Stimulated activated CD4-positive, alpha-beta T cell treated with anti-CD3 and anti-CD28 coated beads, Interleukin-15, amount 100 ng/mL, for 48 hours (primary cell): Measurements from ENCODE around the gene TMTC2.
"Not testable (repeated sequence)": the region's sequence is repeated elsewhere in the genome, so short reads cannot be mapped to it uniquely, and the experiment has no call there.

Experiments
- DNase-seq, 2 donors: peaks; one replicate each; pipeline ENCODE4 v3.0.0-alpha.2; 2020; ENCODE audit warnings: low read depth in 2 of 2

The TMTC2 gene

DNA sequence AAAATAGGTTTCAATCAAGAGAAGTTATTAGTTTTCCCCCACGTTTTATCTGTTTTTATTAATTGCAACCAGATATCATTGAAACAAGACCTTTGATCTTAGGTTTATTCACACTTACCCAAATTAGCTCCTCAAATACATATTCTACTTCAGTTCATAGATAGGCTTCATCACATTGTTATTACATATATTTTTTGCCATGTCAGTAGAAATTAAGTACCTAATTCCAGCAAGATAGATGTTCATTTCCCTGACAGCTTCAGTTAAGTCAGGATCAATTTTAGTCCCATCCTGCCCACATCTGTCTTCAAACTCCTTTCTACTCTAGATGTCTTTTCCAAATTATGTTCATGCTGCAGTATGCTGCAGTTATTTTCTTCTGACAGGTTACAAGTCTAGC, 388.8 kb downstream of the TMTC2 start:
- DNase-seq, result no peak

DNA sequence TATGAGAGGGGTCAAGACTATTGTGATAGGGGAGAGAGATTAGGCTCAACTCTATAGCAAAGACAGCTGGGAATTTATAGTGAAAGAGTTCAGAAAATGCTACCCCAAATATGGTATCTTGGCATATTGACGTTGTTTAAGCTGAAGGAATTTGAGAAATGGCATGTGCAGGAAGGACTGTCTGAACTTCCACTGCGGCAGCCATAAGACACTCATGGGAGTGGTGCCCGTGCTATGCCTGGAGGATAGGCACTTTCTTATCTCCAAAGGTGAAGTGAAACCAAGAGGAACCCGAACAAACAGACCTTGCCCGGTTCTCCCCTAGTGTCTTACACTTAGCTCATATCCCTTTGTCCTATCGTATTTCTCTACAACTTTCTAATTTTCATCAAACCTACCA, 390.3 kb downstream of the TMTC2 start:
- no peak for DNase-seq

DNA sequence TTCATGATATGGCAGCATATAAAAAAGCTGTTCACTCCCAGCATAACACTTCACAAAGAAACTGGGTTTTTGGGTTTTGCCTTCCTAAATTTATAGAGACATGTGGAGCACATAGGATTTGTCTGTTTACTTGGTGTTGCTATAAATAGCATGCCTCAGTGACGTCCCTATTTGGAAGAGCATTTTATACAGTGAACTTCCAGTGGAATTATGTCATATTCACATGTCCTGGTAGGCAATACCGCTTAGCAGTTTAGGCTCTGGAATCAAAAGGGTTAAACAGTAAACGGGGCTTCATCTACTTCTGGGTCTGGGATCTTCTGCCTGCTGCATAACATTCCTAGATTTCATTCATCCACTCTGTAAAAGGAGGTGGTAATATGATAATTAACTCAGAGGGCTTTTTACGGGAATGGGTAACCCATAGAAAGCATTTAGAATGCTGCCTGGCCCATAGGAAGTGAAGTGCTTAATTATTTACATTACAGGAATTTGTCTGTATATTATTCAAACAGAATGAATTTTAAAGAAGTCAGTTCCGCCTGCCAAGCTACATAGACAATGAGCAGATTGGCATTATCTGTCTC, 396.1 kb downstream of the TMTC2 start:
- no peak for DNase-seq

DNA sequence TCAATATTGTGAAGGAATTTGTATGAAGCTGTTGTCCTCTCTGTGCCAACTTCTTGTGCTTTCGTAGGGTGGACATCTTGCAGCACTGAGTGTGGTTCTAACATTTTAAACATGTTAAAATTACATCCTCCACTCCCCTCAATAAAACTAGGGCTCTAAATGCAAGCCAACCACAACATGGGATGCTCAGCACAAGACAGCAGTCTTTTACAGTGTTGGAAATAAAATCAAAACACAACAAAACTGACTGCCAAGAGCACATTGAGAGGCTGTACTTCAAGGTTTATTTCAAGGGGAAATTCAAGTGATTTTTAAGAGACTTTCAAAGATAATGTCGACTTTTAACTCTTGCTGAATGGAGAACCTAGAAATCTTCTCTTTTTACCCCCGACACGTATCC, 396.9 kb downstream of the TMTC2 start:
- DNase-seq, result no peak

DNA sequence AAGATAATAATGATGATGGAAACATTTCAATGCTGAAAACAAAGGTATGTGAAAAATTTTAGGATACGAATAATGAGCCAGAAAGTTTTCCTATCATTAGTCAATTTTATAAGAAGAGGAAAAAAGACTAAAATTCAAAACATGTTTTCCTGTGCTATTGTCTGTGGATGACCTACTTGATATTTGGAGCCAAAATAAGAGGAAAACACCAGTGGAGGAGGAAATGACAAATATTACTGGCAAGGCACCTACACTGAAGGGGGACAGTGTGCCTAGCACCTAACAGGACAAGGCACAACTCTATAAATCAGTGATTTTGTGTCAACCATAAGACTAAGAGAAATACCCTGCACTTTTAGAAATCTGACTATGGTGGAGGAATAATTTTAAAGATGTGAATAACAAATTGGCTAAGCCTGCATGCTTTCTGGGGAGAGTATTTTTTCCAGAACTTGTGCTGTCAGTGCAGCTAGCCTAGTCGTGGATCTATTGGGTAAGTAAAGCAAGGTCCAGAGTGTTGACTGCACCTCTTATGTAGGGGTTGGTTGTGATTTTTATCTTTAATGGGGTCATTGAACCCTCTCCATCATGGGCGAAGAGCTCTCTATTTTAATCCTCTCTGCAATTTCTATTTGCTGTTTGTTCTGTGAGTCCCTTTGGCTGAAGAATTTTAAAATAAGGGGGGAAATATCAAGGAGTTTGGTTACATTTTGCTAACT, 398.0 kb downstream of the TMTC2 start:
- no peak for DNase-seq

DNA sequence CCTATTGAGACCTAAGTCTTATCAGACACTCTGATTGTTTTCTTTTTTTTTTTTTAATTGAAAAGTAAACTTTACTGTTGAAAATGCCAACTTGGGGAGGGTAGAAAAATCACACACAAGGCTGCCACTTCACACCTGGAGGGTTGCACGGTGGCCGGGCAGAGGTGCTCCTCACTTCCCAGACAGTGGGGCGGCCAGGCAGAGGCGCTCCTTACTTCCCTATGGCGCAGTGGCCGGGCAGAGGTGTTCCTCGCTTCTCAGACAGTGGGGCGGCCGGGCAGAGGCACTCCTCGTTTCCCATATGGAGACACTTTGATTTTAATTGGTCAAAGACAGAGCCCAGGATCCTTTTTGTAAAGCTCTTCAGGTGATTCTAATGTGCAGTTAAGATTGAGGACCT, 399.3 kb downstream of the TMTC2 start:
- DNase-seq, result no peak

DNA sequence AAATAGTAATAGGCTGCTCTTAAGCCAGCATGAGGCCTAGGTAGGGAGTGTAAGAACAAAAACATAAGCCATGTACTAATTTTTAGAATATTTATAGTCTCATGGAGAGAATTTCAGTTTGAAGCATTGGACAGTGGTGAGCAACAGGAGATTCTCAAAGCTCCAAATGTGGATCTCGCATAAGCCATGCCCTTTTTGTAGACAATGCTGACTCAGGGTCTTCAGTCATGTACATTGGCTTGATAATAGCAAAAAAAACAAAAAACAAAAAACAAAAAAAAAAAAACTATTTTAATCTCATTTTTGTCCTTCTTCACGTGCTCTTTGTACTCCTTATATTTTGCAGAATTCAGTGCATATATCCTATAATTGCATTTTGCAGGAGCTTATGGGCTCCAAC, 402.9 kb downstream of the TMTC2 start:
- no peak for DNase-seq

DNA sequence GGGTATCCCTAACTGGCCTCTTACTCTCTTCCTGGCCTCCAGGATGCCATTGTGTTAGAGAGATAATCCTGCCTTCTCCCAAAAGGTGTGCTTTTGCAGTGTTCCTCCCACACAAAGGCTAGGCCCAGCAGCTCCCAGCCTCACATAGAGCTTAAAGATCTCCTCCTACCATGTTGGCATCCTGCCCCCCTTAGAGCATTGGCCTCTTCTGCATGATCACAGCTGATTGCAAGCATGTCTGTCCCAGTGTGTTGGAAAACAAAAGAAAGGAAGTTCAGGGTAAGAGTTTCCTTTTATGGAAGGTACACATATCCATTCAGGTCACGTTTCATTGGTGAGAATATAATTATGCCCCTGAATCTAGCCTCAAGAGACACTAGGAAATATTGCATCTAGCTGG, 405.4 kb downstream of the TMTC2 start:
- no peak for DNase-seq

DNA sequence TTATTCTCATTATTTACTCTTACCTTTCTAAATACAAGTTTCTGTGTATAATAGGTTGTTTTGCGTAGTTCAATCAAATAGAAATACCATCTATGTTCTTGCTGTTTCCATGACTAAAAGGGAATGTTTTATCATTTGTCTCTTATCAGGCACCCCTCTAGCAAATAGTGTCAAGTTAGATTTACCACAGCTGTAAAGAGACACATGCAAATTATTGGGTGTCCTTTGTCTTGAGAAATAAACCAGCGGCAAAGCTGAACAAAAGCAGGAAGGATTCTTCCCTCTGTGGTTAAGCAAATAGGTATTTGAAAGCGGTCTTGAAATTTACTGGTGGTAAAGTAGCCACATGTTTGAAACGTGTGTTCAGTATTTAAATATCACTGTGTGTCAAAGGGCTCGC, 405.9 kb downstream of the TMTC2 start:
- no peak for DNase-seq

DNA sequence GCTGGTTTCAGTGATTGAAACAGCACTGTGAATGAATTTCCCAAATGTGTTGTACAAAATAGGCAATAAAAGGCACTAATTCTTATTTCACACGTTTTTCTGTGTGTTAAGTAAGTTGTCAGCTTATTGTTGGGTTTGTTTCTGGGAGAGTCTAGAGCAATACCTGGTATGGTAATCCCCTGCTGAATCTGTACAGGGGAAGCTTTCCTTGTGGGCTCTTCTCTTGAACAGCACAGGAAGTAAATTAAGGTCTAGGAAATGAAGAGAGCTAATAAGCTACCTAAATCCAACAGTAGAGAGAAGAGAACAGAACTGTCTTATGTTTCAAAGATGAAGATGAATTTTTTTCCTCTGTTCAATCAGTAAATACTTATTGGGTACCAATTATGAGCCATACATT, 406.7 kb downstream of the TMTC2 start:
- DNase-seq, result no peak

DNA sequence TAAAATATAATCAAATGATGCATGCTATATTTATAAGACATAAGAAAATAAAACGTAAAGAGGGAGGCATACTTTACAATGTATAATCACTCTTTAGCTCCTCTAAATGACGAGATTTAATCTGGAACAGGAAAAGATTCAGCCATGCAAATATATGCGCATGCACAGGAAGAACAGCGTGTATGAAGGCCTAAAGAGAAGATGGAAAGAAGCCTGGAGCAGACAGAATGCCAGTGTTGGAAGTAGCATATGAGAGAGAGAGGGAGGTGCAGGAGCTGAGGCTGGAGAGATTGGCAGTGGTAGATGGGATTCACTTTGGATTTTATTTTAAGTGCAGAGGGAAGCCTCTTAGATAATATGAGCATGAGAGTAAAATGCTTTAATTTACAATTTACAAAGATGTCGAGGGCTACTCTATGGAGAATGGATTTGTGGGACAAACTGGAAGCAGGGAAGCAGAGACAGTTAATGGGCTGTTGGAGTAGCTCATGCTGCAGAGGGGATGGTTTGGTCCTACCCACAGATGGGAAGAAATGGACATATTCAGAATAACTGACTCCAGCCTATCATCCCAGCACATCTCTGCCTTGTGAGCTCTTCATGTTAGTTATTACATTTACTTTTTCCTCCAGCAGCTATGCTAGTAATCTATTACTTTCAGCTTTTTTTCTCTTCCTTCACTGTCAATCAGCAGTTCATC, 411.1 kb downstream of the TMTC2 start:
- no peak for DNase-seq

DNA sequence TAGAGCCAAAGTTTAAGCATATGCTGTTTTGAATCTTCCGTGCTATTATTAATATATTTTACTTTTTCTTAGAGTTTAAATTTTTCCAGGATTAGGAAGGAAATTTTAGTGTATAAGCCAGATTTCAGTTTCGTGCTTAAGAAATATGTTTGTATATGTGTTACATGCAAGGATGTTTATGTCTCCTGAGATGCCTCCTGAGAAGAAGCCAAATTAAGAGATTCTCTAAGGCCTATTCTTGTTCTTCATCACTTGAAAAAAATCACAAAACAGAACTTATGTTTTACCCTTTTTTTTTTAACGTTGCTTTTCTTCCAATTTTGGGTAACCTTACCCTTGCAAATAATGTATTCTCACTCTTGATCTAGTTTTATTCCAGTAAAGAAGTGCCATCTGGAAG, 412.7 kb downstream of the TMTC2 start:
- no peak for DNase-seq

DNA sequence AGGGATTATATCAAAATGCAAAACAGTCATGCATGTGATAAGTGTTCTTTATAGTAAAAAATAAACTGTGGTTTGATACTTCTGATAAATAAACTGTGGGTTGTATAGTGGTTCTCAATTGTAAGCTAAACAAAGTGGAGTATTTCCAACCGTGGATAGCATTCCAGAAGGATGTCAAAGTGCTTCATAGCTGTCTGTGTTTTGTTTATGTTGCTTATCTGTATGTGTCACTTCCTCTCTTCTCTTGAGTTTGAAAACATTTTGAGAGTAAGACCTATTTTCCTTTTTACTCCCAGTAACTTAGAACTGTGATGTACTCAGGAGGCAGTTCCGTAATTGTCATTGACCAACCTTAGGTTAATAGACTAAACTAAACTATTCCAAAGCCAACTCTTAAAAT, 415.8 kb downstream of the TMTC2 start:
- no peak for DNase-seq

DNA sequence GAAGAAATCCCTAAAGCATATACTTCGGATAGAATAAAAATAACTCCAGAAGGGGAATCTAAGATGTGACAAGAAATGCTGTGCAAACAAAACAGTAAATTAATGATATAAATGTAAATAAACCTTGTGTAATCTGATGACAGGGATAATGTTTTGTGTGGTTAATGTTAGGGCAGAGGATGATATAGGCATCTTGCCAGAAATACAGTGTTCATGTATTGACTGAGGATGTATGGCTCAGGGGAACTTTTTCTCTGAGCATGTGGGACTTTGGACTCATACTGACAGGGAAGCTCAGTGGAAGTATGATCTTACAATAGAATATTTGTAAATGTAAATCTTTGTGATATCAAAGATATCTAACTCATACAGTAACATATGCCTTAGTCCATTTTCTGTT, 420.2 kb downstream of the TMTC2 start:
- no peak for DNase-seq

DNA sequence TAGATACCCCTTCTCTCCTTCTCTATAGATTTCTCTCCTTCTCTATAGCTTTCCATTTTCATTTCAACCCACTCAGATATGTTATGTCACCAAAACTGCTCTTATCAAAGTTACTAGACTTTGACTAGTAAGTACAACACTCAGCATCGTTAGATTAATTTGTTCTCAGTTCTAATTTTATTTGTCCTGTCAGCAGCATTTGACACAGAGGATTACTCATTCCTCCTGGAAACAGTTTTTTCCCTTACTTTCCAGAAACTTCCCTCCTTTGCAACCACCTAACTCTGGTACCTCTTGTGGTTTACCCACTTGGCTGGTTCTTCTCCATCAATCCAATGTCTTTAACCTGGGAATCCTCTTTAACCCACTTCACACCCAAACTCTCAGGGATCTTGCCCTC, 423.7 kb downstream of the TMTC2 start:
- no peak for DNase-seq

DNA sequence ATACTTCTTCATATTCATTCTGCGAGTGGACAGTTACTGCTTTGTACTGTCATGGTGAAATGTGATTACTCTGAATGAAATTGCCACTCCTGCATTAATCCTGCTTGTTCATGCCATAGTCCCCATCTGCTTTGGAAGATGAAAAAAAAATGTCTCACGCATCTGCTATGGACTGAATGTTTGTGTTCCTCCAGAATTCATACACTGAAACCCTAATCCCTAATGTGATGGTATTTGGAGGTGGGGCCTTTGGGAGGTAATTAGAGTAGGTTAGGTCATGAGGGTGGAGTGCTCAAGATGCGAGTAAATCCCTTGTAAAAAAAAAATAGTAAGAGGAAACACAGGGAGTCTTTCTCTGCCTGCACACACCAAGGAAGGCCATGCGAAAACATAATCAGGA, 427.2 kb downstream of the TMTC2 start:
- no peak for DNase-seq

DNA sequence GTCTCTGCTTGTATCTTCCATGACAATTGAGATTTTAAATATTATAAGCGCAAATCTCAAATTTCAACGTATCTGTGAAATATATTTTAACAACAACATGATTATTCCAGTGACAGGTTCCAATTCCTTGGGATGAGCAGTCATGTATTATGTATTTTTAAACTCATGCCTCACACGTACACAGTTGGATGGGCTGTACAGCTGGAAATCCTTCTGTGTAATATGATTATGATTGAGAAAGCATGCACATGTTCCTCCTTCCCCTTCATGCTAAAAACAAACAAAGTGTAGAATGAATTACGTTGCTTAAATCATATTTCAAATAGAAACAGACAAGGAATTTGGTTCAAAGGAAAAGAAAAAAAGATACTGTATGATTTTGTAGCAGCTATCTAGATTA, 428.3 kb downstream of the TMTC2 start:
- DNase-seq, result no peak

DNA sequence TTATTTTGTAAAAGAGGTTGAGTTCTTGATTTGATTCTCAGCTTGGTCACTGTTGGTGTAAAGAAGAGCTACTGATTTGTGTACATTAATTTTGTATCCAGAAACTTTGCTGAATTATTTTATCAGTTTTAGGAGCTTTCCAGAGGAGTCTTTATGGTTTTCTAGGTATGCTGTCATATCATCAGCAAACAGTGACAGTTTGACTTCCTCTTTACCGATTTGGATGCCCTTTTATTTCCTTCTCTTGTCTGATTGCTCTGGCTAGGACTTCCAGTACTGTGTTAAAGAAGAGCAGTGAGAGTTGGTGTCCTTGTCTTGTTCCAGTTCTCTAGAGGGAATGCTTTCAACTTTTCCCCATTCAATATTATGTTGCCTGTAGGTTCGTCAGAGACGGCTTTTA, 431.2 kb downstream of the TMTC2 start:
- not testable (repeated sequence) for DNase-seq

DNA sequence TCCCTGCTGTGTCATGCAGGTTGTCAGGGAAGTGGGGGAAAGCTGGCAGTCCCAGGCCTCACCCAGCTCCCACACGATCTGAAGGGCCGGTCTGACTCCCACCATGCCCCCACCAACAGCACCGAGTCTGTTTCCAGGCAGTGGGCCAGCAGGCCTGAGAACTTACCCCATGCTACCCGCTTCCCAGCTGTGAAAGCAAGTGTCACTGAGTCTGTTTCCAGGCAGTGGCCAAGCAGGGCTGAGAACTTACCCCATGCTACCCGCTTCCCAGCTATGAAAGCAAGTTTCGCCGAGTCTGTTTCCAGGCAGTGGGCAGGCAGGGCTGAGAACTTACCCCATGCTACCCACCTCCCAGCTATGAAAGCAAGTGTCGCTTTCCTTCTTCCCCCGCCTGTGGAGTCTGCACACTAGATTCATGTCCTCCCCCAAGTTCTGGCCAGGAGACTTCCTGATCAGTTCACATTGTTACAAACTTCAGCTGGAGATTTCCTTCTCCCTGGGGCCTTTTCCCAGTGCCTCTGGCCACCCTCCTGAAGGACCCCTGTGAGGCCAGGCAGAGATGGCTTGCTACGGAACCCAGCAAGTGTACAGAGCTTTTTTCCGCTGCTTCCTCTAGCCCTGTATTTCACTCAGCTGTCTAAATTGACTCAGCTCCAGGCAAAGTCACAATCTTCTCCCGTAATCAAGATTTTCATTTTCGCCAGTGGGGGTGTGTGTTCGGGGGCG, 435.4 kb downstream of the TMTC2 start:
- no peak for DNase-seq

DNA sequence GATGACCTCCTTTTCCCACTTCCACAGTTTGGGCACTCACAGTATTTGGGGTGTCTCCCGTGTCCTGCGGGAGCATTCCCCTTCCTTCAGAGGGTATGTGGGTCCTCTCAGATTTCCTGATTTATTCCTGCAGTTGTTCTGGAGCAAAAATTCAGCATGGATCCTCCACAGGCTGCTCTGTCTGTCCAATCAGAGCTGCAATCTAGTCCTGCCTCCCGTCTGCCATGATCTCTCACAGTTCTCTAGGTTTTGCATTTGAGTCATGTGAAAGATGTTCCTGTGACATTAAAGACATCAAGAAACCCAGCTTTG, 435.9 kb downstream of the TMTC2 start:
- no peak for DNase-seq

DNA sequence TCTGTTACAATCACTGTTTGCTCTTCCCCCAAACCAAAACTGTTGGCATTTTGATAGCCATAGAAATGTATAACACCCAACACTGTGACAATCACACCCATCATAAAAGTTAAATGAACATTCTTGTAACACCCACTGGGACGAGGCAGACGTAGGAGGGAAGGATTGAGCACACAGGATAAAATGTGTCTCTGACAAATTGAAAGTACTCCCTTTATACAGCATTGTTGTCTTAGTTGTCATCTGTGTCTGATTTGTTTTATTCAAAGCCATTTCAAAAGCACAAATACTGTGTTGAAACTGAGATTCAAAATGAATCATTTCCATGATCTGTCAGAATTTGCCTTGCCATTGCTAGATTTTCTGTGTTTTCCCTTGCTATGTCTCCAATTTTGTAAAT, 436.3 kb downstream of the TMTC2 start:
- no peak for DNase-seq

DNA sequence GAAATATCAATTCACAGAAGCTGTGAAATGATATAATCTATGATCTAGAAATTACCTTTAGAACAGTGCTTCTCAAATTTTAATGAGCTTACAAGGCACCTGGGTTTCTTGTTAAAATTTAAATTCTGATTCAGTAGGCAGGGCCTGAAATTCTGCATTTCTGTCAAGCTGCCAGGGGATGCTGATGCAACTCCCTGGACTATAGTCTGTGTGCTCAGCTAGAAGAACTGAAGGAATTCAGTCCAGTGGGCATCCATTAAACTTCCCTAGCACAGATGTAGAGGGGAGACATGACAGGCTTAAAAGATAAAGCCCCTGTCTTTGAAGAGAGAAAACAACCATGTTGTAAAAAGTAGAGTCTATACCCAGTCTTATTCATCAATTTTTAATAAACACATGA, 441.8 kb downstream of the TMTC2 start:
- DNase-seq, result no peak

DNA sequence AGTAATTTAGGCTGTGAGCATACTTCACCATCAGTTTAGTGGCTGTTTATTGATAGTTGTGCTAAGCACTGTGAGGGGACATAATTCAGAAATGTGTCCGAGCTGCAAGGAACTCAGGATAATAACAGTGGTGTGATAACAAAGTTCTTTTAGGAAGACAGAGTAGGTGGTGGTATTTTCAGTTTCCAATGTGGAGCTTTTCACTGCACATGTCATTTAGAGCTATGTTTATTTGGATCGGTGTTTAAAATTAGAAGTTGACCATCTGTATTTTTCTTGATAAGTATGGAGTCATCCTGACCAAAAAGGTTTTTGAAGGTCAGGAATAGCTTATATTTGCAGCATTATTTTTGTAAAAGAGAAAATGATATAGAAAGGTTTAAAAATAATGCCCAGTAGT, 443.5 kb downstream of the TMTC2 start:
- DNase-seq, result no peak
